ENCODE data around the gene SH3GL2.
A peak's percentile ranks its signal among the peaks of the same experiment; 100 is the strongest.
"Not testable (repeated sequence)": the region's sequence is repeated elsewhere in the genome, so short reads cannot be mapped to it uniquely, and the experiment has no call there.

SH3GL2 gene

DNA sequence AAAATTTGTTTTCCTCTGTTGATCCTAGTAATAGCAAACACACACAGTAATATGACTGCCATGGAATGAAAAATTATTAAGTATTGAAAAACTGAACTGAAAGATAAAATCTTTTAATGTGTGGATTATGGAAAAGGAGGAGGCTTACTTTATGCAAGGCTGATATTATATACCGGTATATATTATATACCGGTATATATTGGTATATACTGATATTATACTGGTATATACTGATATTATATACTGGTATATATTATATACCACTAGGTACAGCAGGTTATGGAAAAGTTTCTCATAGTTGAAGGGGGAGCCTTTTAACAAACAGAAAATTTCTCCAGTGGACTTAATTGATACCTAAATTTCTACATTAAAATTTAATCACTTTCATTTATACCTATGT lies 181.4 kb downstream of the SH3GL2 start:
- DNase-seq = no peak

DNA sequence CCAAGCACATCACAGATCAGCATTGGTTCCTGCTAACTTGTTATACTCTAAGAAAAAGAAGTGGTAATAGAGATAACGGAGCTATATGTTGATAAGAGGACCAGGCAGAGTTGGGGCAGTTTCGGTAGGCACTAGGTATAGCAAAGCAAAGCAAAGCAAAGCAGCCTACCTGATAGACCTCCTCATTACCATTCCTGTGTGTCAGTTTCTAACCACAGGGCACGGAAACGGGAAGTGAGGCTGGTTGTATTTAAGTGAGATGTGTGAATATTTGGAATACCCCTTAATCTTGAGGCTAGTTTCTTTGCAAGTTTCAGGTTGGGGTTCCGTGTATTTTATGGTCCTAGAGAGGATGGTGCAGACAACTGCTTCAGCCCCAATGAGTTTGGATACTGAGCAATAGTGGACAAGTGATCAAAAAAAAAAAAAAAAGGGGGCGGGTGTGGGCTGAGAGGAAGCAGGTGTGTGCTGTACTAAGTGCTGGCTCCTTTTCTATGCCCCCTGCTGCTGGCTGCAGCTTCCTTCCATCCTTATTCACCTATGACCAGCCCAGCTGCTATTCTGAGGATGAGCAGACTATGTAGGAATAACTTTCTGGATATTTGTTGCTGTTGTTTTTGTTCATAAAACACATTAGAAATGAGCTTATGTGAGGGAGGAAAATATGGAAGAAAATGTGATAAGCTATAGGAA lies 183.3 kb downstream of the SH3GL2 start:
- no peak for DNase-seq

DNA sequence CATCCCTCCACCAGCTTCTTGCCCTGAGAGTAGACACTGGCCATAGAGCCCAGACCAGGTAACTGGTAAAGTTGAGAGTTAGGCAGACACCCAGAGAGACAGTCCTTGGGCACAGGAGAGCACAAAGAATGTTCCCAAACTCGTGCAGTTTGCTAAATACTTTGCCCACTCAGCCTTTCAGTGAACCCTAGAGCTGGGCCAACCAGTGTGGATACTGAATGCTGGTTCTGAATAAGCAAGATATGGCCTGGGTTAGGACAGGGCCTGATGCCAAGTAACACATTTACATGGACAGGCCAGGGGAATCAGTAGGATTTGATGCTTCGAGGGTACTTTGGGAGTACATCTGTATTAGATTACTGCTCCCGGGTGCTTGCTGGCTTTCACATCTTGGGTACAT lies 185.4 kb downstream of the SH3GL2 start:
- no peak for DNase-seq

DNA sequence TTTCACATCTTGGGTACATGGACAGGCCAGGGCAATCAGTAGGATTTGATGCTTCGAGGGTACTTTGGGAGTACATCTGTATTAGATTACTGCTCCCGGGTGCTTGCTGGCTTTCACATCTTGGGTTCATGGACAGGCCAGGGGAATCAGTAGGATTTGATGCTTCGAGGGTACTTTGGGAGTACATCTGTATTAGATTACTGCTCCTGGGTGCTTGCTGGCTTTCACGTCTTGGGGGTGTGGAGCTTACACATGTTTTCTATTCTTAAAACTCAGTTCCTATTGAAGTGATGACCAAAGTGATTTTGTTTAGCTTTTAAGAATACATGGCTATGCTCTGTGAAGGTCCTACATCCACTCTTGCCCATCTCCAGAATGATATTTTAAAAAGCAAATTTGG lies 186.3 kb downstream of the SH3GL2 start:
- DNase-seq = not testable (repeated sequence)

DNA sequence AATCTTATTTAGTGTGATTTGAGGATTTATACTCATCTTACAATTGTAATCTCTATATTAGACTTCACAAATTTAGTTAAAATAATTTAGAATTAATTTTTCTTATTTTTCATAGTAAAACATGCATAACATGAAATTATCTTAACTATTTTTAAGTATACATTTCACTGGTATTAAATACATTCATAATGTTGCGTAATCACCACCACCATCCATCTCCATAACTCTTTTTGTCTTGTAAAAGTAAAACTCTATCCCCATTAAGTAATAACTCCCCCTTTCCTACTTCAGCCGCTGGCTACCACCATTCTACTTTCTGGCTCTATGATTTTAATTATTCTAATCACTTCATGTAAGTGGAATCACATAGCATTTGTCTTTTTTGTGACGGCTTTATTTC lies 193.4 kb downstream of the SH3GL2 start:
- no peak for DNase-seq

DNA sequence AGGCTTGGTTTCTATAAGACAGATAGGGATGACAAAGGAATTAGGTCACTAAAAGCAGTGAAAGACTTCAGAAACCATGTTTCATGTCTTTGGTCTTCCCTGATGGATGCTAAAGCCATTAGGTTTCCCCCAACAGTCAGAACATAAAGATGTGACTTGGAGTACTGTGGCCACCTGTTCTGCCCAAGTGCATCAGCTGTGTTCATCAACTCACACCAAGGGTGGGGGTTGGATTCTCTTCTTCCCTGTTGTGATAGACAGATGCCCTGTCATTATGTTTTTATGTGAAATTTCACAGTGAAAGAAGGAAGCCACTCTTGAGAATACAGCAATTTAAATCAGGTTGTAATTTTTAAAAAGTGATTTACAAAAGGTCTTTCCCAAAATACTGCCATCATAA lies 196.8 kb downstream of the SH3GL2 start:
- DNase-seq = no peak

DNA sequence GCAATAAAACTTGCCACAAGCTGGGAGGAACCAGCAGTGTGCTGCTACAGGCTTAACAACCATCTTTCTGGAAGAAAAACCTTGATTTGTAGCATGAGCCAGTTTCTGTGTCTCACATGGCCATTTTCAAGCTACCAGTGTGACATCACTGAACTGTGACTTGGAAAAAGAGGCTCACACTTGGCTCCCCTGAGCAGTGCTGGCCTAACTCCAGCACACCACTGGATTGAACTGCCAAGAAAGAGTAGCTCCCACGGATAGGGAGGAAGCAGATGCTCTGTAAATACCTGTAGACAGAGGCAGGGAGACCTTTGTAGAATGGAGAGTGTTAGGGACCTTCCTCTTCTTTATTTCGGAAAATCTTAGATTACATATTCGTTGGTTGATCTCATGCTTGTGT lies 197.9 kb downstream of the SH3GL2 start:
- DNase-seq = peak; percentile 52

DNA sequence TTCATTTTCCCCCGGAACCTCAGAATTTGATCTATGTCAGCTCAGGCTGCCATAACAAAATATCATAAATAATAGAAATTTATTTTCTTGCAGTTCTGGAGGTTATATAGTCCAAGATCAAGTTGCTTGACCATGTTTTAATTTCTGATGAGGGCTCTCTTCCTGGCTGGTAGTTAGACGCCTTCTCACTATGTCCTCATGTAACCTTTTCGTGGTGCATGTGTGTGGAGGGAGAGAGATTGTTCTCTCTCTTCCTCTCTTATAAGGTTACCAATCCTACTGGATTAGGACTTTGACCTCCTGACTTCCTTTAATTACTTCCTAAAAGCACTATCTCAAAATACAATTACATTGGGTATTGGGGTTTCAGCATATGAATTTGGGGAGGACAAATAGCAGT lies 198.6 kb downstream of the SH3GL2 start:
- no peak for DNase-seq

DNA sequence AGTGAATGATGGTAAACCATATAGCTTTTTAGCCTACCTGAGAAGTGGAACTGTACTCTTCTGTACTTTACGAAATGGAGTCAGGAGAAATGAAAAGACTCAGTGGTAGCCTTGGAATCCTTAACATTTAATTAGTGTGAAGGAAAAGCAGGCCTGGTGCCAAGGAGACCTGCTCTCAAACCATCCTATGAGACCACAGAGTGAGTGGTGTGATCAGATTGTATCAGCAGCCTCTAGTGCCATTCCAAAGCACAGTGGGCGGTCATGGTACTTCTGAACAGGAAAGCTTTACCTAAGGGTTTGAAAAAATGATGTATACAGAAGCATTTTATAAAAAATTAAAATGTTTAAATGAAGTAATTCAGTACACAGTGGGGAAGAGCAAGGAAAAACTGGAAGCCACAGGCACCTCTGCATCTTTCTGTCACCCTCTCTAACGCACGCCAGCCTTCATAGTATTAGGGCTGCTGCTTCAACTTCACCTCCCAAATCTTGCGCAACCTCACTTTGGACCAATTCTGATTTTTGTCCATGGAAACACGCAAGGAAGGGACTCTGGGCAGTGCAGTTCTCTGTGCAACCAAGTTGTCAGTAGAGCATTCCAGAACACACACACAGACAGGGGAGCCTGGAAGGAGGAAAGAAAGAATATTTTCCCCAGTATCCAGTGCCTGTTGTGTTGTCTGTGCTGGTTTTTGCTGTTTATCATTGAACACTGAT lies 203.7 kb downstream of the SH3GL2 start:
- no peak for DNase-seq

DNA sequence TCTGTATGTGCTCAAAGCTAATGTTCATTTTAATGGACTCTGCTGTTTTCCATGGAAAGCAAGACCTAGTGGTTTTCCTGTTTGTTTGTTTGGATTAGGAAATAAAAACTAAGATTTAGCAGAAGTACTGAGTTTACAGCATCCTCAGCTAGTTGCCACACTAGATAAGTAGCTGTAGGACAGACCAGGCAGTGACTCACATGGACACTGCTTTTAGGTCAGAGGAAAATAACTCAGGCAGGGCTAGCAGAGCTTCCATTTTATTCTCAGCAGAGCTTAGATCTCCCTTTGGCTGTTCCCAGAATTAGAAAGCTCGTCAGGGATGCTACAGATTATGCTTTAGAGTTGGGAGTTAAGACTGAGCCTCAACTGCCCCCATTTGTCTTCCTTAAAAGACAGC lies 204.4 kb downstream of the SH3GL2 start:
- DNase-seq = no peak

DNA sequence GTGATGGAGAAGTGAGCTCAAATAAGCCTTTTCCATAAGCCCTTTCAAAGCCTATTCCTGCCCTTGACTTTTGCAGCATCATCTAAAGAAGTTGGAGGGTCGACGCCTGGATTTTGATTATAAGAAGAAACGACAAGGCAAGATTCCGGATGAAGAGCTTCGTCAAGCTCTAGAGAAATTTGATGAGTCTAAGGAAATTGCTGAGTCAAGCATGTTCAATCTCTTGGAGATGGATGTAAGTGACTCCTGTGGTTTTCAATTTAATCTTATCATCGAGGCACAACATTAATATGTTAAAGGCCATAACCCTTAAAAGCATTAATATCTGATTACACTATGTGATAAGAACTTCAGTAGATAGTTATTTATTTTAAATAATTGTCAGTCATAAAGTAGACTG lies 210.4 kb downstream of the SH3GL2 start:
- no peak for DNase-seq

DNA sequence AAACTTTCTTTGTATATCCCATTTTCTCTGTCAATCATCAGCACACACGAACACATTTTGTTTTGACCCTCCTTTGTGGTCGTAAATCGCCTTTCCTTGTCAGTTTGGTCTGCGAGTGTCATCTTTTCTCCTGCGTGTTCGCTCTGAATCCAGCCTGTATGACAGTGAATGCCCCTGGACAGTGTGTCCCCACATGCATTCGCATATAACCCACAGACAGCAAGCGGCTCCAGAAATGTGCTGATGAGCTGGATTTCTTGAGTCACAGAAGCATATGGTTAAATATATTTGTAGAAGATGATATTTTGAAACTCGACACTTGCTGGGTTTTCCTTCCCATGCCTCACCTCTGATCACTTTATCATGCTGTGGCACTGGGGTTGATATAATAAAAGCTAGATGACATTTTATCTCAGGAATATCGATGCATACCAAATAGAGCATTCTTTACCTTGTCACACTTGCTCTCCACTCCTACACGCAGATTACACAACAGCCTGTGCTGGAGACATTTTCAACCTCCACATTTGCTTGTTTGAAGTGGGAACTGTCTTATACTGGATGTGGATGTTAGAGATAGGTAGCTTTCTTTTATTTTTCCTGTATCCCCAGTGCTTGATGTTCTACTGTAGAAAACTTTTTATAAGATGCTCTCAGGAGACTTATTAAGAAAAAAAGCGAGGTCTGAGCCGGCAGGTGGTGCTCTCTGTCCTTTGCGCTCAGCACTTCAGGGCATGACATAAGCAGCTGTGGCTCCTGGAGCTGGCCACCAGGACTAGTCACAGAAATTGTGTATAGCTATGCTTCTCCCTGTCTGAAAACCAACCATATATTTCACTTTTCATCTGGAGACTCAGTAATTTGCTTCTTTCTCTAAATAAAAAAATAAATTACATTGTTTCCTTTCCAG lies 215.1 kb downstream of the SH3GL2 start:
- peak; percentile 29 for DNase-seq

DNA sequence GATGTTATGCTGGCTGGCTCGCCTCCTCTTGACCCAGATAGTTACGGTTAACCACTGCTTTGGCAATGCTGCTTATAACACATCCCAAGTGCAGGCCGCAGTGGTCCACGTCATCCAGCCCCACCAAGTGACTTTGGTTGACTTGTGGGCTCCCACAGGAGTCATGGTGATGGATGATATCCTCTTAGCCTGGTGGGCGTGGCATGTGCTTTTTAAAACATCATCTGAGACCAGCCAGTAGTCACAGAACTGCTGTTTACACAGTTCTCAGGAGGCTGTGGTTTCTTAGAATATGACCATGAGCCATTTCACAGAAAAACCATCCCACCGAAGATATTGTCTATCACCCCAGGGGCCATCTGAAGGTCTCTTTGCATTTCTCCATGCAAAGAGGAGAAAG lies 216.9 kb downstream of the SH3GL2 start:
- peak; percentile 81 for DNase-seq

DNA sequence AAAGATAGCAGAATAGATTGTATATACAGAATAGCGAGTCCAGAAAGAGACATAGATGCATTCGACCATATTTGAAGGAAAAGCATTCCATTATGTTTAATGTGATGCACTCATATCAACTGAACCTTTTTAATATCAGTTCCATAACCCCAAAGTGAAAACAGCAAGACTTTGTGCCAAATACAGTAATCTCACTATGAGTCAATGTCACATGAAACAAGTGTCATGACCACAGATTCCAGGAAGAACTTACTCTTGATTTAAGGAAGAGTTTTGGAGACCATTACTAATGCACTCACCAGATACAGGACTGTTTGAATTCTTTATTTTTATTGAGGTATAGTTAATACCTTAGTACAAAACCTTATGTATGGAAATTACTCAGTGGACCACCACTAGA lies 220.5 kb downstream of the SH3GL2 start:
- no peak for DNase-seq

DNA sequence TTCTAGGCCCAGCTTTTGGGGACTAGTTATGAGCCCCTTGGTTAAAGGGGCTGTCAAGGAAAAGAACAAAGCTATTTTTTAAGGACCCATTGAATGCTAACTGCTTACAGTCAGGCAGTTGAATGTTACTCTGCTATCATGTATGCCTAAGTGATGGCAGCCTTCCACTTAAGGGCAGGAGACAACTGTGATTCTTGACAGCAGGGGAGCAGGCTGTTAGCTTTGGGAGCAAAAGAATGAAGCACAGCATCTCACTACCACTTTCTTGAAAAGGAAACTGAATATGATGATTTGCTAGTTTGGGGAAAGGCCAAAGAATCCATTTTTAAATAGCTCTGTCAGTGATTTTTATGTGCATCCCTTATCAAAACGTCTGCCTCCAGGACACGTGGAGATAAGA lies 221.6 kb downstream of the SH3GL2 start:
- no peak for DNase-seq

DNA sequence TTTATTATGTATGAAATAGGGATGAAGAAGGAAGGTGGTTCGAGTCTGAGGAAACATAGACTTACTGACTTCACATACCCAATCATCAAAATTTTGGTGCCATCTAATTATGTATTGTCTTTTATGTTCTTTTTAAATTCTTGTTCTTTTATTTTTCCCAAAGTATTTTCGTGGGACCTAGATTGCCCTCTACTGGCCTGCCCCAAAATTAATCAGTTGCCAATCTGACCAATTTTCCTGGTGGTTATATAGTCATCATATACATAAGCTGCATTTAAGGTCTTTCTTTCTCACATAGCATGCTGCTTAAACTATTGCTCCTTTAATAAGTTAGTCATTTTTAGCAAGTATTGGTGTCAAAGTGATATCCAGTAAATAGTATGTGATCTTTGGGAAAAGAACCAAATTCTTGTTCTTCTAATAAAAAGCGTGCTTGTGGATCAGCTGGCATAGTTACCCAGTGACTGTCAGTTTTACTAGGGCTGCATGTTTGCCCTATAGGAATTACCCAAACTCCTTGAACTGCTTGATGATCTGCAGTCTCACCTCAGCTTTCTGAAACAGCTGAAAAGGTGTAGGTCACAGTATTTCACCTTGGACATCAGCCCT lies 223.5 kb downstream of the SH3GL2 start:
- DNase-seq = no peak

DNA sequence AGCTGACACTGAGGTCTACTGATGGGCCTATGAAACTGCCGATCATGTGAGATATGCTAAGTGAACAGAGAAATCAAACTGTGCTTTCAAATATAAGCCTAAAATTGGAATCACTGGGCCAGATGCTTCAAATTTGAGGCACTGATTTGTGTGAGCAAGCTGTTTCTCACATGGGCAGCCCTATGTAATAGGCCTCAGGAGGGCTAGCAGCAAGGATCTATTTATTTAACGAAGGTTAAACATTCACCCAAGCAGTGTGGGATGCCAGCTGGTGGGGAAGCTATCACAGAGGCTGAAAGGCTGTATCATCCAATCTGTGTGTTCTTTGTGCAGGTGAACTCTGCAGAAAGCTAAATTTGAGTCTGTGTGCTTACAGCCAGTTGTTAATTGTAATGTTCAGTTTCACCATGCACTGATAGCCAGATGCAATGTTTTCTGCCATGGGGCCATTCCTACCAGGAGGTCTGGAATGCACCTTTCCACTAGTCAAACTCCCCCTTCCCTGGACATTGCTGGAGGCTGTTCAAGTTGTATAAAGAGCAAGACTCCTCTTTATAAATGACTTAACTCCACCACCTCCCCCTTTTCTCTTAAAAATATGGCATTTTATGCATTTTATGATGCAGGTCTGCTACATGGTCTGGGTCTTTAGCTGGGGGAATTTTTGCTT lies 228.9 kb downstream of the SH3GL2 start:
- DNase-seq = no peak

DNA sequence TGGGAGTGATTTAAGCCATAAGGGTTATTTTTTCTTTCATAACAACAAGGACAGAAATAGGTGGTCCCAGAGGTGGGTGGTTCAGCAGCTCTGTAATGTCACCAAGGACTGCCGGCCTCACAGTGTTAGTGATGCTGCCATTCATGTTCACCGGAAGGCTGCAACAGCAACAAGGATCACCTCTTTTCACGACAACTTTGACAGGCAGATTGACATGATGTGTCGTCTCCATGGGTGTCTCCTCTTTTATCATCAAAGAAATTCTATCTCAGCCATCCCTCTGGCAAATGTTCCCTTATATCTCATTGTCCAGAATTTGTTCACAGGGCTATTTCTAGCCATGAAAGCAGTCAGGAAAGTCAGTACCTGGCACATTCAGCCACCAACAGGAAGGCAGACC lies 231.5 kb downstream of the SH3GL2 start:
- no peak for DNase-seq

DNA sequence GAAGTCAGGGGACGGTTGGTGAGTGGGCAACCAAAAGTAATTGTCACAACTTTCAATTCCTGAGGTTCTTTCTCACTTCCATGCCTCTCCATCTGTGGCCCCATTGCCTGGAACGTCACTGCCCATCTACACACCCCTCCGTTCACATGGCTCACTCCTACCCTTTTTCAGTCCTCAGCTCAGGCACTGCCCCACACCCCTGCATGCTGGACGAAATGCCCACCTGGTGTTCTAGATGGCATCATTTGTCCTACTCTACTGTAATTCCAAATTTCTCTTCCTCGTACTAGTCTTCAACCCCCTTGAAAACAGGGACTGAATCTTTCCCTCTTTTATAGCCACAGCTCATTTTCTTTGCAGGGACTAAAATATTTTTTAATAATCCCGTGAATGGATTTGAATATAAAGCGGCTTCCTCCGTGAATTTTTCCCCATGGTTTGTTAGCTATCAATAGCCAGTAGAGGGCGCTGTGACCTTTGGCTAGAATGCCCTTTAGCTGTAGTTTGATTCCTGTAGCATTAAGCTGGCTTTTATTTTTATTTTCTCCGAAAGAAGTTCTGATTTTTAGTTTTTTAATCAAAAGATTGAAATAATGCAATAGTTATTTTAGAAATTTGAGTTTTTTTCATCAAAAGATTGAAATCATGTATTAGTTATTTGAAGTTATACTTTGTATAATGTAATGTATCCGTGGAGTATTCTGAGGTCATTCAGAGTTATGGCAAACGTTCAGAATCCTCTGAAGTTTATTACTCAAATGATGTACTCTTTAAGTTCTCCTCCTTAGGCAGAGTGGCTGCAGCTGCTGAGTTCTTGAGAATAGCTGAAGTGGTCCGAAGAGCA lies 232.1 kb downstream of the SH3GL2 start:
- DNase-seq = peak; percentile 72

DNA sequence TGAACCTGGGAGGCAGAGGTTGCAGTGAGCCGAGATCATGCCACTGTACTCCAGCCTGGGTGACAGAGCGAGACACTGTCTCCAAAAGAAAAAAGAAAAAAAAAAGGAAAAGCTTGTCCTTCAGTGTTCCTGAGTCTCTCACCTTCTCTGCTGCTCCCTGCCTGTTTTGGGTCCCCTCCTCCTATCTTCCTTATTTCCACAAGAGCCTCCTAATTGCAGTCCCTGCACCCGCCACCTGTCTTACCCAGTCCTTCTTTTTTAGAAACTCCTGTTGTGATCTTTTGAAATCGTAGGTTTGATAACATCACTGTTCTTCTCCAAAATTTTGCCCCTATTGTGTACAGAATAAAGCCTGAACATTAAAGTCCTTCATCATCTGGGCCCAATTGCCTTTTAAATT lies 234.9 kb downstream of the SH3GL2 start:
- DNase-seq = no peak

DNA sequence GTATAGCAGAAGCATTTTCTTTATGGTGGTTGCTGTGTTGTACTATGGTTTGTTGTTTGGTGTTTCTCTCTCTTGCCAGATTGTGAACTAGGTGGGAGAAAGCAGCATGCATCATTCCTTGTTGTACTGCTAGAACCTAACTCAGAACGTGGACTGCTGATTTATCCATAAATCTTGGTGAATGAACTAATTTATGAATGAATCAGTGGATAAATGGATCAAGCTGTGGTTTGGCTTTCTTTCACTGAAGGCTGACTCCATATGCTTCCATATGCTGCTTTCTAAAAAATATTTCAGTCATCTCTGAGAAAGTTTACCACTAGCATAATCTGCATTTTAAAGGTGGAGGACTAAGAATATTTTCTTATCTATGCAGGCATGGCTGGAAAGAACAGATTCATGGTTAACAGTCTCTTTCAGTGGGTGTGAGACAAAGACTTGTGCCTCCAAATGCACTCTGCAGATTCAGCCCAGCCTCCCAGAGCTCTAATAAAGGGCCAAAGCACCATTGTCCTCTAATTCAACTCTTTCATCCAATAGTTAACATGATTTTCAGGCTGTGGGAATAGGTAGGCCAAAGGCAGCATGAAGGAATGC lies 237.7 kb downstream of the SH3GL2 start:
- DNase-seq = no peak
